Measurements from ENCODE around the gene OR51F1. TPM values are rescaled to one million over a fixed set of nuclear protein-coding genes. Genes with fewer than 3 reads are reported as not detected.

Gene OR51F1
- total and polyA plus RNA-seq, 12 donors = not detected

DNA sequence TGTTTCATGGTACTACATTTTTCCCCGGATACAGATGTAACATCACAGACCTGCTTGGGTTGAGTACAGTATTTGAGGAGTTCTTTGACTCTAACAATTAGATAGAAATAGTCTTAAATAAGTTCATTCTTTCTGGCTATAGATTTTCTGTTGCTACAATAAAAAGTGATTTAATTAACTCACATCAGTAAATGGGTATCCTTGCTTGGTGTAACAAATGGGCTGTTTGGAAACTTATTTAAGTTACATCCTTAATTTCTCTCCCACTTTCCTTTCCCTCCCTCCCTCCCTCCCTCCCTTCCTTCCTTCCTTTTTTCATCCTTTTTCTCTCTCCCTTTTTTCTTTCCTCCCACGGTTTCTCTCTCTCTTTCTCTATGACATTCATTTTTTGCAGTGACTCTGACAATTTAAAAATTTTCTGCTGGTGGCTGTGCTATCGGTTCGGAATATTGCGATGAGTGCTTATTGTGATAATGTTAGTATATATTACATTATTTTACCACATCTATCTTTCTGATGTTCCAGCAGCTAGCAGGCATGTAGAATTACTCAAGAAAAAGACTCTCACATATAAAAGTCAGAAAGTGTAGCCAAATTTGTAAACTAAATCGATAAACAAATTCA is 3.2 kb downstream of the OR51F1 start:
- TF ChIP-seq POLR2A (IDR thresholded peaks at IDR 0.05) = no peak
- TF ChIP-seq, protein P1, sequence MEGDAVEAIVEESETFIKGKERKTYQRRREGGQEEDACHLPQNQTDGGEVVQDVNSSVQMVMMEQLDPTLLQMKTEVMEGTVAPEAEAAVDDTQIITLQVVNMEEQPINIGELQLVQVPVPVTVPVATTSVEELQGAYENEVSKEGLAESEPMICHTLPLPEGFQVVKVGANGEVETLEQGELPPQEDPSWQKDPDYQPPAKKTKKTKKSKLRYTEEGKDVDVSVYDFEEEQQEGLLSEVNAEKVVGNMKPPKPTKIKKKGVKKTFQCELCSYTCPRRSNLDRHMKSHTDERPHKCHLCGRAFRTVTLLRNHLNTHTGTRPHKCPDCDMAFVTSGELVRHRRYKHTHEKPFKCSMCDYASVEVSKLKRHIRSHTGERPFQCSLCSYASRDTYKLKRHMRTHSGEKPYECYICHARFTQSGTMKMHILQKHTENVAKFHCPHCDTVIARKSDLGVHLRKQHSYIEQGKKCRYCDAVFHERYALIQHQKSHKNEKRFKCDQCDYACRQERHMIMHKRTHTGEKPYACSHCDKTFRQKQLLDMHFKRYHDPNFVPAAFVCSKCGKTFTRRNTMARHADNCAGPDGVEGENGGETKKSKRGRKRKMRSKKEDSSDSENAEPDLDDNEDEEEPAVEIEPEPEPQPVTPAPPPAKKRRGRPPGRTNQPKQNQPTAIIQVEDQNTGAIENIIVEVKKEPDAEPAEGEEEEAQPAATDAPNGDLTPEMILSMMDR (IDR thresholded peaks at IDR 0.05) = no peak
- Histone ChIP-seq H3K4me3 (no peak overlapping the region), H3K27ac (no peak overlapping the region), H3K9me3 (replicated peaks in 1 of 3) (no peaks in the 10 kb centered on the region), H3K4me1 (replicated peaks in 1 of 2) (no peaks in the 10 kb centered on the region), H3K27me3 (no peaks in the 10 kb centered on the region), H3K36me3 (replicated peaks in 1 of 2) (no peaks in the 10 kb centered on the region)
- no peak for DNase-seq
- WGBS, 4 donors = 76 to 84% (median 77%) methylated on average over 6 of the region's 6 CpGs
- intact Hi-C loops (cut with DNase I) = no loop called here

DNA sequence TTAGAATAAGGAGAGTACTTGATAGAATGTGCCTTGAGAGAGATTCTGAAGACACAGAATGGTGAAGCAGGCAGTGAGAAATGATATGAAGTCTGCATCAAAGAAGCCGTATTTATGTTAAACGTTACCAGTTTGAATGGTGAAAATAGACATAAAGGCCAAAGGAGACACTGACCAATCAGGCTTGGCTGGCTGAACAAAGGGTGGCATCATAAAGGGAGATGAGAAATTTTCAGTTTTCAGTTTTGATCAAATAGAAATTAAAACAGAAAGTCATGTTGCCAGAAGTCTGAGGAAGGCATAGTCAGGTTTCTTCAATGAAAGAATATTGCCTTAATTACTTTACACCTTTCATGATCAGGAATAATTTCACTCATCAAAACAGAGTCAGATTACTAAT is 6.6 kb downstream of the OR51F1 start:
- TF ChIP-seq, protein P1 (IDR thresholded peaks at IDR 0.05) = no peak
- TF ChIP-seq POLR2A (IDR thresholded peaks at IDR 0.05) = no peak
- DNase-seq = no peak
- WGBS, 4 donors = 77 to 87% (median 81%) methylated on average over 2 of the region's 2 CpGs
- Histone ChIP-seq H3K4me1 (replicated peaks in 1 of 2) (no peaks in the 10 kb centered on the region), H3K27me3 (no peaks in the 10 kb centered on the region), H3K9me3 (replicated peaks in 1 of 3) (no peaks in the 10 kb centered on the region), H3K36me3 (replicated peaks in 1 of 2) (no peaks in the 10 kb centered on the region), H3K4me3 (no peak overlapping the region), H3K27ac (no peak overlapping the region)
- intact Hi-C loops (cut with DNase I) = no loop called here

DNA sequence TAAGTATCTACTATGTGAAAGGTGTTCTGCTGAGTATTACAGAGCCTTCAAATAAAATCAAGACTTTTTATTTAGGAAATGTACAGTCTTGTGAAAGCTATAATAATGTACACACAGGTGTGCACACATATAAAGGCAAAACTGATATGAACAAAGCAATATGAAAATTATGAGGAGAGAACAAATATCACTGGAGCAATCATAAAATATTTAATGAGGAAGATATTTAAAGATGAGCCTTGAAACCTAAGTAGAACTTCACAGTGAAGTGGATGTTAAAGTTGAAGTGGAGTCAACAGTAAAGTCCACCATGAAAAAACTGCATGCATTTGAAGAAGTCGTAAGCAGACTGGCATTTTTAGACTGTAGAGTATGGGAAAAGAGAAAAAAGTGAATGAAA is 18.5 kb downstream of the OR51F1 start:
- Histone ChIP-seq H3K4me1 (replicated peaks in 1 of 2) (no peaks in the 10 kb centered on the region), H3K9me3 (replicated peaks in 1 of 3) (no peaks in the 10 kb centered on the region), H3K27ac (no peak overlapping the region), H3K36me3 (replicated peaks in 1 of 2) (no peaks in the 10 kb centered on the region), H3K4me3 (no peak overlapping the region), H3K27me3 (no peaks in the 10 kb centered on the region)
- WGBS, 4 donors = 65 to 80% (median 72%) methylated on average over 1 of the region's 1 CpG
- no peak for TF ChIP-seq POLR2A (IDR thresholded peaks at IDR 0.05)
- TF ChIP-seq, protein P1 (IDR thresholded peaks at IDR 0.05) = no peak
- DNase-seq = no peak
- intact Hi-C loops (cut with DNase I) = no loop called here

DNA sequence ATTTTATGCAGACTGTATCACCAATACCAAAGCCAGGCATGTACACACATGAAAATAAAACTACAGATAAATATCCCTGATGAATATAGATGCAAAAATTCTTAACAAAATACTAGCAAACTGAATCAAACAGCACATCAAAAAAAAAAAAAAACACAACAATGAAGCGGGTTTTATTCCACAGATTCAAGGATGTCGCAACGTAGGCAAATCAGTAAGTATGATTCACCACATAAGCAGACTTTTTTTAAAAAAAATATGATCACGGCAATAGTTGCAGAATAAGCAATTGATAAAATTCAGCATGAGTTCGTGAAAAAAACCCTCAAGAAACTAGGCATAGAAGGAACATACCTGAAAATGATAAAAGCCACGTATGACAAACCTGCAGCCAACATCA is 21.3 kb downstream of the OR51F1 start:
- Histone ChIP-seq H3K4me3 (no peak overlapping the region), H3K4me1 (replicated peaks in 1 of 2) (no peaks in the 10 kb centered on the region), H3K36me3 (replicated peaks in 1 of 2) (no peaks in the 10 kb centered on the region), H3K9me3 (replicated peaks in 1 of 3) (no peaks in the 10 kb centered on the region), H3K27me3 (no peaks in the 10 kb centered on the region), H3K27ac (no peak overlapping the region)
- WGBS, 4 donors = 59 to 74% (median 63%) methylated on average over 6 of the region's 6 CpGs
- no peak for TF ChIP-seq POLR2A (IDR thresholded peaks at IDR 0.05)
- TF ChIP-seq, protein P1 (IDR thresholded peaks at IDR 0.05) = no peak
- no peak for DNase-seq
- intact Hi-C loops (cut with DNase I) = no loop called here

All from adrenal gland (tissue), 12 donors.